IPS-NIHi7 (cell line): Measurements from ENCODE around the gene LHX3.

Experiments used
- DNase-seq: peaks from one replicate; pipeline ENCODE4 v3.0.0; 2012; ENCODE audit warnings: mixed read lengths; ENCODE audit errors: extremely low spot score

LHX3 gene

GRCh38 chr9:136204838-136205706, at the start of gene LHX3:
Gene LHX3, minus strand, starts transcription at chr9:136205128. Its CDS starts 116 bp downstream, at chr9:136205012.
- peak; percentile 90 for DNase-seq

- no peak for DNase-seq
Observed at GRCh38 chr9:136253246-136254130, 48.6 kb upstream of the LHX3 start.

- no peak for DNase-seq
Observed at GRCh38 chr9:136252846-136253245, 47.9 kb upstream of the LHX3 start.

GRCh38 chr9:136252281-136252680, 47.4 kb upstream of the LHX3 start:
- no peak for DNase-seq

GRCh38 chr9:136251264-136252115, 46.6 kb upstream of the LHX3 start:
- no peak for DNase-seq

- DNase-seq = no peak
Observed at GRCh38 chr9:136250676-136251075, 45.7 kb upstream of the LHX3 start.

GRCh38 chr9:136249877-136250559, 45.1 kb upstream of the LHX3 start:
- no peak for DNase-seq

GRCh38 chr9:136248951-136249876, 44.3 kb upstream of the LHX3 start:
- no peak for DNase-seq

- DNase-seq = no peak
Observed at GRCh38 chr9:136247947-136248637, 43.2 kb upstream of the LHX3 start.

GRCh38 chr9:136247551-136247916, 42.6 kb upstream of the LHX3 start:
- no peak for DNase-seq

- no peak for DNase-seq
Observed at GRCh38 chr9:136246849-136247550, 42.1 kb upstream of the LHX3 start.

- DNase-seq = peak; percentile 95
Observed at GRCh38 chr9:136245219-136246150, 40.6 kb upstream of the LHX3 start, which contains the start of gene QSOX2. Gene QSOX2, minus strand, starts transcription at chr9:136245812. Its CDS starts 9 bp downstream, at chr9:136245803.

GRCh38 chr9:136244969-136245218, 40.0 kb upstream of the LHX3 start:
- no peak for DNase-seq

GRCh38 chr9:136244122-136244968, 39.4 kb upstream of the LHX3 start:
- no peak for DNase-seq

GRCh38 chr9:136243631-136244030, 38.7 kb upstream of the LHX3 start:
- no peak for DNase-seq

GRCh38 chr9:136242918-136243525, 38.1 kb upstream of the LHX3 start:
- DNase-seq = no peak
